Heart left ventricle (tissue), 13 donors: ENCODE measurements around the gene C1orf167.

Experiments
- POLR2A ChIP-seq, 2 donors: fragments of 450-650 bp; IDR thresholded peaks; one replicate each; pipeline ENCODE4 v1.6.1; 2017; ENCODE audit warnings: antibody characterized with exemption in 2 of 2, mild to moderate bottlenecking in 2 of 2, moderate library complexity in 2 of 2
- TF ChIP-seq, protein P1 (sequence below), 12 donors: fragments of 200-600 bp; sonication (generic) in 4 of 12; IDR thresholded peaks; one replicate each; pipeline versions ENCODE4 v1.5.0 to v1.8.0; 2018 to 2022; ENCODE audit warnings: antibody characterized with exemption in 12 of 12, mild to moderate bottlenecking in 5 of 12
- donor health status: ischemic (EF 13 %, LVEDD 7.1; RV severe dilation, severe dysfunction).
- donor health status: DM: no; HTN: yes; CAD: no.
- donor health status: DM: no; HTN: no; CAD: no.
- donor health status: ischemic (EF 25% LVEDD 6.9; RV normal size, moderate dysfunction).
- donor health status: ischemic (EF 25% LVEDD 5.7; RV mildly dilated, moderate dysfunction).
- donor health status: ischemic (EF 35%, LVEDD 5.7; RV mildly dilated, moderate dysfunction).
- donor health status: nonischemic (EF 11% LVEDD 7.7; RV severe dilation, severe dysfunction).
- donor health status: DM: yes; HTN: yes; CAD: no.
- donor health status: PGD.
- donor health status: ischemic (EF 29% LVEDD 5.4; RV normal size, mild dysfunction).
- donor health status: nonischemic (EF 23%, LVEDD 6.1; RV moderate dilation, normal function).

- TF ChIP-seq, protein P1, sequence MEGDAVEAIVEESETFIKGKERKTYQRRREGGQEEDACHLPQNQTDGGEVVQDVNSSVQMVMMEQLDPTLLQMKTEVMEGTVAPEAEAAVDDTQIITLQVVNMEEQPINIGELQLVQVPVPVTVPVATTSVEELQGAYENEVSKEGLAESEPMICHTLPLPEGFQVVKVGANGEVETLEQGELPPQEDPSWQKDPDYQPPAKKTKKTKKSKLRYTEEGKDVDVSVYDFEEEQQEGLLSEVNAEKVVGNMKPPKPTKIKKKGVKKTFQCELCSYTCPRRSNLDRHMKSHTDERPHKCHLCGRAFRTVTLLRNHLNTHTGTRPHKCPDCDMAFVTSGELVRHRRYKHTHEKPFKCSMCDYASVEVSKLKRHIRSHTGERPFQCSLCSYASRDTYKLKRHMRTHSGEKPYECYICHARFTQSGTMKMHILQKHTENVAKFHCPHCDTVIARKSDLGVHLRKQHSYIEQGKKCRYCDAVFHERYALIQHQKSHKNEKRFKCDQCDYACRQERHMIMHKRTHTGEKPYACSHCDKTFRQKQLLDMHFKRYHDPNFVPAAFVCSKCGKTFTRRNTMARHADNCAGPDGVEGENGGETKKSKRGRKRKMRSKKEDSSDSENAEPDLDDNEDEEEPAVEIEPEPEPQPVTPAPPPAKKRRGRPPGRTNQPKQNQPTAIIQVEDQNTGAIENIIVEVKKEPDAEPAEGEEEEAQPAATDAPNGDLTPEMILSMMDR (IDR thresholded peaks at IDR 0.05), result no peak
- TF ChIP-seq POLR2A (IDR thresholded peaks at IDR 0.05), result no peak
These were observed 33.7 kb upstream of the C1orf167 start for GRCh38 chr1:11728126-11728806.
